Adrenal gland (tissue), 19 donors: ENCODE data around the gene ICA1. TPM values are rescaled to one million over a fixed set of nuclear protein-coding genes. Genes with fewer than 3 reads are reported as not detected.

Experiments used
- DNase-seq, 7 donors: peaks; one replicate each; pipeline ENCODE4 v3.0.0-alpha.2; 2019 to 2020
- H3K27ac ChIP-seq, 5 donors: fragments of 200-600 bp; sonication (generic) in 4 of 5; 1 replicate in 3 of 5; 2 replicates in 2 of 5; pipeline versions ENCODE4 v1.5.1 to v1.8.0; 2016 to 2020; ENCODE audit warnings: mild to moderate bottlenecking in 1 of 5
- H3K27me3 ChIP-seq: fragments of 200-600 bp; 2 replicates; pipeline ENCODE4 v1.8.0; 2021
- H3K36me3 ChIP-seq, 2 donors: fragments of 200-600 bp; replicated peaks in 1 of 2; 1 replicate in 1 of 2; 2 replicates in 1 of 2; pipeline versions ENCODE4 v1.5.1 to v1.8.0; 2018 to 2022
- H3K4me1 ChIP-seq, 2 donors: fragments of 200-600 bp; replicated peaks in 1 of 2; 1 replicate in 1 of 2; 2 replicates in 1 of 2; pipeline versions ENCODE4 v1.5.1 to v1.8.0; 2018 to 2021
- H3K4me3 ChIP-seq, 4 donors: fragments of 200-600 bp; sonication (generic) in 3 of 4; one replicate each; pipeline ENCODE4 v1.5.1; 2016 to 2018
- H3K9me3 ChIP-seq, 3 donors: fragments of 200-600 bp; sonication (generic) in 1 of 3; replicated peaks in 1 of 3; 1 replicate in 2 of 3; 2 replicates in 1 of 3; pipeline versions ENCODE4 v1.5.1 to v1.8.0; 2016 to 2021
- POLR2A ChIP-seq, 2 donors: fragments of 450-650 bp; IDR thresholded peaks; one replicate each; pipeline ENCODE4 v1.6.1; 2017; ENCODE audit warnings: antibody characterized with exemption in 2 of 2, mild to moderate bottlenecking in 2 of 2, moderate library complexity in 1 of 2
- WGBS, 4 donors: extraction: QIAGEN DNeasy Blood & Tissue Kit in 2 of 4; methylation state at CpG; one replicate each; pipeline versions ENCODE4 v1.1.5 to v1.1.7; 2013 to 2017; 5-methylcytosine and 5-hydroxymethylcytosine counted together
- intact Hi-C, 2 donors: fragments of 100-400 bp; cut with DNase I; formaldehyde crosslinking; loops; one replicate each; pipeline versions ENCODE4 v1.14.1 to v1.15.0; 2022 to 2023
- long read RNA-seq, 10 donors: library from polyadenylated mRNA in 3 of 10; unstranded in 2 of 10; stranded (forward) in 1 of 10; transcript quantifications; one replicate each; pipeline ENCODE4 v2.0.0 and lab custom pipeline, GENCODE V29; 2021 to 2026
- polyA plus RNA-seq, 3 donors: library from polyadenylated mRNA; stranded (reverse); fragments of 200-250 nt in 2 of 3; fragments of 350-450 nt in 1 of 3; fragmentation: Illumina TruSeq in 1 of 3; extraction: RNeasy Lipid Tissue Mini Kit (QIAGEN cat#74804) in 1 of 3; gene quantifications; one replicate each; pipeline ENCODE4 v1.2.3, GENCODE V29; 2013 to 2014
- total RNA-seq, 9 donors: library from RNA; depleted of rRNA in 4 of 9; stranded (reverse); fragments of >200 nt in 4 of 9; fragments of 120-200 nt in 1 of 9; fragmentation: NEBNext Ultra II Directional in 1 of 9; extraction: Animal tissue kit (Norgen Biotek cat#: 25700) in 1 of 9; gene quantifications; one replicate each; pipeline versions ENCODE4 v1.1.0 to v1.2.4, GENCODE V29; 2013 to 2023
- TF ChIP-seq, protein P1 (sequence below), 6 experiments: fragments of 450-650 bp in 4 of 6; fragments of 200-600 bp in 2 of 6; sonication (generic) in 1 of 6; IDR thresholded peaks; 1 replicate in 5 of 6; 2 replicates in 1 of 6; pipeline versions ENCODE4 v1.5.1 to v1.8.0; 2016 to 2021; ENCODE audit warnings: antibody characterized with exemption in 6 of 6, mild to moderate bottlenecking in 2 of 6, moderate library complexity in 1 of 6
- donor health status: healthy with polysubstance abuse.
- donor health status: Bipolar disorder and iron deficiency.
- donor health status: DM: yes; HTN: yes; CAD: no.
- donor health status: DM: no; HTN: no; CAD: no.
- donor health status: DM: no; HTN: no; CAD: no.
- donor health status: DM: yes; HTN: yes; CAD: no.

The ICA1 gene
- total RNA-seq, result 10 to 100 TPM in 2 of 9 donors, 1 to 10 TPM in 6, not detected in 1; 5.0 to 14.2 (median 6.8) TPM
- polyA plus RNA-seq, result 10 to 100 TPM in 2 of 3 donors, 1 to 10 TPM in 1; 9.5 to 16.1 (median 13.1) TPM
- long read RNA-seq, donor 1, result 0 reads
- long read RNA-seq, donor 2, result 0 reads
- long read RNA-seq, donor 3, result 0 reads
- long read RNA-seq, donor 4, partial matches to known transcripts, result 0 of 2 reads
- long read RNA-seq, donor 4, other reads (novel, unspliced or antisense), result 1 of 2 reads
- long read RNA-seq, donor 5, partial matches to known transcripts, result 1 of 8 reads
- long read RNA-seq, donor 5, other reads (novel, unspliced or antisense), result 2 of 8 reads
- long read RNA-seq, donor 6, partial matches to known transcripts, result 4 of 10 reads
- long read RNA-seq, donor 6, other reads (novel, unspliced or antisense), result 2 of 10 reads
- long read RNA-seq, donor 7, result 0 reads
- long read RNA-seq, donor 8, partial matches to known transcripts, result 0 of 1 reads
- long read RNA-seq, donor 8, other reads (novel, unspliced or antisense), result 0 of 1 reads
- long read RNA-seq, donor 9, result 0 reads
- long read RNA-seq, donor 10, result 0 reads

DNA sequence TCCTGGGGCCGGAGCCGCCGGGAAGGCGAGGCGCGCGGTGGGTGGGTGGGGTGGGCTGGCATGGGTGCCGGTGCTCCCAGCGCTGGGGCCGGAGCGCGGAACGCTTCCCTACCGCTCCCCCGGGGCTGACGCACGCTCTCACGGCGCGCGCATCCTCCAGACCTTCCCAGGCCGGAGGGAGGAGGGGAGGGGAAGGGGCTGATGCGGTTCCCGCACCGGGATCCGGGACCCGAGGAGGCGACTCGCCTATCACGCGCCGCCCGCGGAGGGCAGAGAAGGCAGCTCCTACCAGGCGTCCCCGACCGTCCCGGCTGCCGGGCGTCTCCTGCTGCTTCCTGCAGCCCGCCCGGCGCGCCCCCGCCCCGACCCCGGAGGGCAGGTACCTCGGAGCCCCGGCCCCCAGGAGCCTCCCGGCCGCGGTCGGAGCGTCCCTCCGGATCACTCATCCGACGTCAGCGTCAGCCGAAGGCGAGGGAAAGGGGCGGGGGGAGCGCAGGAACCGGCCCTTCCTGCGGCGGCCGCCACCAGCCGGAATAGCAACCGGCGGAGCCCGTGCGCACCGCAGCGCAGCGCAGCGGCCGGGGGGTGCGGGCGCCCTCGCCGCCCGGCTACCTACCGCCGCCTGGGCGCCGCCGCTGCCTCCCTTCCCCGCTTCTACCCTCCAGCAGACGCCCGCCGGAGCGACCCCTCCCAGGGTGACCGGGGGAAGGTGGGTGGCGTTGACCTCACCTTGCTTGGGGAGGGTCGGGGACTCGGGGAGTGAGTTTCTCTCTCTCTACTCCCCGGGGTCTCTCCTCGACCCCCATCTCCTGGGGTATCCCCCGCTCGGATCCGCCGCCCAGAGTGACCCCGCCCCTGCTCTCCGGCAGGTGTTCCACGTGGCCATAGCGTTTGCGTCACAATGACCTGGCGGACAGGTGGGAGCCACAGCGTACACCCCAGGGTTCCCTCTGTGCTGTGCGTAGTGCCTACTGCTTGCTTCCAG is at the start of gene ICA1:
ICA1 (minus strand) TSS at position 457 of the 985 bp plus-strand sequence. CDS start 26,241 bp downstream, outside the sequence.
- 2 to 6% (median 3%) methylated on average over 20 to 108 of the region's 109 CpGs for WGBS, 4 donors
- peak; percentile 18 to 43 for TF ChIP-seq POLR2A (IDR thresholded peaks at IDR 0.05)
- TF ChIP-seq, protein P1, sequence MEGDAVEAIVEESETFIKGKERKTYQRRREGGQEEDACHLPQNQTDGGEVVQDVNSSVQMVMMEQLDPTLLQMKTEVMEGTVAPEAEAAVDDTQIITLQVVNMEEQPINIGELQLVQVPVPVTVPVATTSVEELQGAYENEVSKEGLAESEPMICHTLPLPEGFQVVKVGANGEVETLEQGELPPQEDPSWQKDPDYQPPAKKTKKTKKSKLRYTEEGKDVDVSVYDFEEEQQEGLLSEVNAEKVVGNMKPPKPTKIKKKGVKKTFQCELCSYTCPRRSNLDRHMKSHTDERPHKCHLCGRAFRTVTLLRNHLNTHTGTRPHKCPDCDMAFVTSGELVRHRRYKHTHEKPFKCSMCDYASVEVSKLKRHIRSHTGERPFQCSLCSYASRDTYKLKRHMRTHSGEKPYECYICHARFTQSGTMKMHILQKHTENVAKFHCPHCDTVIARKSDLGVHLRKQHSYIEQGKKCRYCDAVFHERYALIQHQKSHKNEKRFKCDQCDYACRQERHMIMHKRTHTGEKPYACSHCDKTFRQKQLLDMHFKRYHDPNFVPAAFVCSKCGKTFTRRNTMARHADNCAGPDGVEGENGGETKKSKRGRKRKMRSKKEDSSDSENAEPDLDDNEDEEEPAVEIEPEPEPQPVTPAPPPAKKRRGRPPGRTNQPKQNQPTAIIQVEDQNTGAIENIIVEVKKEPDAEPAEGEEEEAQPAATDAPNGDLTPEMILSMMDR (IDR thresholded peaks at IDR 0.05), result no peak
- Histone ChIP-seq H3K27me3 (peaks cover 16% of the 10 kb centered on the region), H3K27ac (peak within 1 kb of the TSS in 4 of 5 donors; percentile 1 to 86 (median 58)), H3K9me3 (no peaks in the 10 kb centered on the region), H3K4me1 (peaks cover 6 to 16% of the 10 kb centered on the region in 2 donors), H3K36me3 (no peaks in the 10 kb centered on the region), H3K4me3 (peak within 1 kb of the TSS in 3 of 4 donors; percentile 40 to 74 (median 45))
- DNase-seq, result peak; percentile 35 to 83 (median 52)
- intact Hi-C loops, result no loop called here

DNA sequence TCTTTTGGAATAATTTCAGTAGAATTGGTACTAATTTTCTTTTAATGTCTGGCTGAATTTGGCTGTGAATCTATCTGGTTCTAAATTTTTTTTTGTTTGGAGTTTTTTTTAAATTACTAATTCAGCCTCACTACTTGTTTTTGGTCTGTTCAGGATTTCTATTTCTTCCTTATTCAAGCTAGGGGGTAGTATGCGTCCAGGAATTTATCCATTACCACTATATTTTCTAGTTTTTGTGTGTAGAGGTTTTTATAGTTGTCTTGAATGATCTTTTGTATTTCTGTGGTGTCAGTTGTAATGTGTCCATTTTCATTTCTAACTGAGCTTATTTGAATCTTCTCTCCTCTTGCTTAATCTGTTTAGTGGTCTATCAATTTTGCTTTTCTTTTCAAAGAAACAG is 48.9 kb upstream of the ICA1 start:
- Histone ChIP-seq H3K36me3 (no peaks in the 10 kb centered on the region), H3K4me3 (no peak overlapping the region), H3K27ac (no peak overlapping the region), H3K27me3 (no peaks in the 10 kb centered on the region), H3K9me3 (no peaks in the 10 kb centered on the region), H3K4me1 (no peaks in the 10 kb centered on the region)
- WGBS, 4 donors, result 59 to 82% (median 65%) methylated on average over 1 of the region's 1 CpG
- intact Hi-C loops, result no loop called here
- no peak for TF ChIP-seq POLR2A (IDR thresholded peaks at IDR 0.05)
- TF ChIP-seq, protein P1 (IDR thresholded peaks at IDR 0.05), result no peak
- DNase-seq, result no peak

DNA sequence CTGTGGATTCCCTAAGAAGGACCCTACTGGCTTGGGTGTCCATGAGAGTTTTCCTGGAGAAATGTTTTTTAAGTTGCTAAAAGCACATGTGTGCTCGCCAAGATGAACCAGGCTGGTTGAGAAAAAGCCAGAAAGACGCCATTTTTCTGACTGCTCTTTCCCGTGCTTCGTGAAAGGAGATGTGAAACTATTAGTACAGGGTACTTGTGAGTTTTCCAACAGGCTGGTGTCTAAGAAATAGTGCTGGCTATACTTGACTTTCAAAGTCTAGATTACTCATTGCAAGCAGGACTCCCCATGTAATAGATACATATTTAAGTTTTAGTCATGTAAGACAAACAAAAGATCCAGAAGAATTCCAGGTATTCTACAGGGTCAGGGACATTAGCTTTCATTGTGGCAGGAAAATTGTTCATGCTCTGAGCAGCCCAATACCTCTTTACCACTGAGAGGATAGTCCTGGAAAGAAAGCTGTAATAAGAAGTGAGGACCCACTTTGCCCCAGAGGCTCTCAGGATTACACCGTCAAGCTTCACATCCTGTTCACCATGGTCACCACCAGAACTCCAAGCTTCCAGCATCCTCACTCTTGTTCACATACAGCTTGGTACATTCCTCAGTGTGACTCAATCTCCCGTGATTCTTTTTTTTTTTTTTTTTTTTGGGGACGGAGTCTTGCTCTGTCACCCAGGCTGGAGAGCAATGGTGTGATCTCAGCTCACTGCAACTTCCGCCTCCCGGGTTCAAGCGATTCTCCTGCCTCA is 43.8 kb upstream of the ICA1 start:
- Histone ChIP-seq H3K27ac (no peak overlapping the region), H3K9me3 (no peaks in the 10 kb centered on the region), H3K36me3 (no peaks in the 10 kb centered on the region), H3K4me1 (no peaks in the 10 kb centered on the region), H3K27me3 (no peaks in the 10 kb centered on the region), H3K4me3 (no peak overlapping the region)
- TF ChIP-seq, protein P1 (IDR thresholded peaks at IDR 0.05), result no peak
- TF ChIP-seq POLR2A (IDR thresholded peaks at IDR 0.05), result no peak
- no peak for DNase-seq
- intact Hi-C loops, result no loop called here
- WGBS, 4 donors, result 84 to 90% (median 86%) methylated on average over 10 of the region's 10 CpGs
